Measurements from ENCODE around the gene CACNG8. TPM values are rescaled to one million over a fixed set of nuclear protein-coding genes. Genes with fewer than 3 reads are reported as not detected.
"Not testable (repeated sequence)": the region's sequence is repeated elsewhere in the genome, so short reads cannot be mapped to it uniquely, and the experiment has no call there.

Gene CACNG8
- total RNA-seq, 1 experiment from 2014 or later, result 17.7 TPM

- TF ChIP-seq TCF7L2 (IDR thresholded peaks at IDR 0.05; ENCODE audit: low read depth, low read length) (no peak), REST (IDR thresholded peaks at IDR 0.05; ENCODE audit: insufficient read depth in 1 of 2, low read depth in 2 of 2, low read length in 1 of 2) (no peak), POLR2AphosphoS5 (IDR thresholded peaks at IDR 0.05; ENCODE audit: low read depth, low read length) (no peak), SIN3A (IDR thresholded peaks at IDR 0.05; ENCODE audit: borderline replicate concordance, insufficient read depth, low read depth, low read length) (no peak), CTCF (IDR thresholded peaks at IDR 0.05) (no peak)
- Histone ChIP-seq H3K27ac (ENCODE audit: low read length) (peak overlapping the region; percentile 41), H3K27me3 (ENCODE audit: control insufficient read depth, insufficient read depth, low read length) (no peaks in the 10 kb centered on the region), H3K4me1 (ENCODE audit: control insufficient read depth, insufficient read depth, low read length) (peaks cover 17% of the 10 kb centered on the region), H3K4me3 (ENCODE audit: low read depth in 2 of 2, low read length in 2 of 2) (no peak overlapping the region), H3K9me3 (ENCODE audit: control insufficient read depth, insufficient read depth, low read depth, low read length) (no peaks in the 10 kb centered on the region), H3K36me3 (ENCODE audit: control insufficient read depth, insufficient read depth, low read length) (no peaks in the 10 kb centered on the region)
- intact Hi-C loops (cut with micrococcal nuclease; ENCODE audit: unreplicated experiment) (no loop called here), in situ Hi-C loops (cut with HindIII; ENCODE audit: low pct_unique_long_range_greater_than_20kb, low sequenced_read_pairs) (loop anchor here (25.0 kb wide), 1 partner anchor 123 kb away; the partner anchor contains the start of gene CACNG7)
- ChIA-PET POLR2A (interaction anchor here (0.6 to 0.8 kb wide), 2 partner anchors 64 to 644 kb away, joined by 4 read pairs; no protein-coding TSS in a partner anchor), CTCF (interaction anchor here (0.6 to 1.0 kb wide), 3 partner anchors 20 to 197 kb away, joined by 3 to 4 read pairs (median 3); no protein-coding TSS in a partner anchor)
- peak; percentile 72 for ATAC-seq
- BruUV-seq (replicated peaks), result no TSS peak
- DNase-seq (ENCODE audit: low read depth, low spot score), result peak; percentile 57
Observed at GRCh38 chr19:54035215-54036178, 72.8 kb downstream of the CACNG8 start.

- H3K36me3 ChIP-seq (ENCODE audit: control insufficient read depth, insufficient read depth, low read length); ATAC-seq; H3K27me3 ChIP-seq (ENCODE audit: control insufficient read depth, insufficient read depth, low read length); intact Hi-C loops (cut with micrococcal nuclease; ENCODE audit: unreplicated experiment); BruUV-seq (replicated peaks); H3K4me1 ChIP-seq (ENCODE audit: control insufficient read depth, insufficient read depth, low read length); POLR2A ChIA-PET; H3K9me3 ChIP-seq (ENCODE audit: control insufficient read depth, insufficient read depth, low read depth, low read length); DNase-seq (ENCODE audit: low read depth, low spot score); H3K4me3 ChIP-seq (ENCODE audit: low read depth in 2 of 2, low read length in 2 of 2); H3K27ac ChIP-seq (ENCODE audit: low read length): not testable (repeated sequence)
- in situ Hi-C loops (cut with HindIII; ENCODE audit: low pct_unique_long_range_greater_than_20kb, low sequenced_read_pairs), result loop anchor here (25.0 kb wide), 1 partner anchor 124 kb away; the partner anchor contains the start of gene CACNG7
- CTCF ChIA-PET, result interaction anchor here (1.0 kb wide), 1 partner anchor 25 kb away, joined by 4 read pairs; no protein-coding TSS in a partner anchor
Observed at GRCh38 chr19:54036542-54036941, 73.8 kb downstream of the CACNG8 start.

Other genes with a start within 250 kb of the CACNG8 start
- gene NLRP12, start 138.6 kb upstream of the CACNG8 start, total RNA-seq (2021; ENCODE audit: unreplicated experiment), result 0.05 TPM
- gene MYADM, start 95.1 kb upstream of the CACNG8 start, total RNA-seq (2021; ENCODE audit: unreplicated experiment), result 469 TPM
- gene PRKCG, start 80.7 kb upstream of the CACNG8 start, total RNA-seq (2021; ENCODE audit: unreplicated experiment), result 2.5 TPM
- gene CACNG7, start 53.7 kb upstream of the CACNG8 start, total RNA-seq (2021; ENCODE audit: unreplicated experiment), result 7.7 TPM
- 14.6 TPM for gene CACNG6, start 28.7 kb downstream of the CACNG8 start, total RNA-seq (2021; ENCODE audit: unreplicated experiment)
- 1.5 TPM for gene VSTM1, start 101.0 kb downstream of the CACNG8 start, total RNA-seq (2021; ENCODE audit: unreplicated experiment)
- gene TARM1, start 118.4 kb downstream of the CACNG8 start, total RNA-seq (2021; ENCODE audit: unreplicated experiment), result not detected
- 6.8 TPM for gene OSCAR, start 137.9 kb downstream of the CACNG8 start, total RNA-seq (2021; ENCODE audit: unreplicated experiment)
- gene NDUFA3, start 139.9 kb downstream of the CACNG8 start, total RNA-seq (2021; ENCODE audit: unreplicated experiment), result 211 TPM
- gene TFPT, start 152.7 kb downstream of the CACNG8 start, total RNA-seq (2021; ENCODE audit: unreplicated experiment), result 45.4 TPM
- 117 TPM for gene PRPF31, start 152.8 kb downstream of the CACNG8 start, total RNA-seq (2021; ENCODE audit: unreplicated experiment)
- 111 TPM for gene CNOT3, start 174.8 kb downstream of the CACNG8 start, total RNA-seq (2021; ENCODE audit: unreplicated experiment)
- 11.2 TPM for gene LENG1, start 196.8 kb downstream of the CACNG8 start, total RNA-seq (2021; ENCODE audit: unreplicated experiment)
- gene TMC4, start 210.2 kb downstream of the CACNG8 start, total RNA-seq (2021; ENCODE audit: unreplicated experiment), result 5.1 TPM
- 264 TPM for gene MBOAT7, start 226.6 kb downstream of the CACNG8 start, total RNA-seq (2021; ENCODE audit: unreplicated experiment)
- gene TSEN34, start 228.4 kb downstream of the CACNG8 start, total RNA-seq (2021; ENCODE audit: unreplicated experiment), result 194 TPM
- gene RPS9, start 237.9 kb downstream of the CACNG8 start, total RNA-seq (2021; ENCODE audit: unreplicated experiment), result 823 TPM

All from Panc1 (cell line).